ENCODE data around the gene KCTD10. TPM values are rescaled to one million over a fixed set of nuclear protein-coding genes. Genes with fewer than 3 reads are reported as not detected.

The KCTD10 gene
- total RNA-seq, 1 donor from 2014 or later: 61.4 TPM

GRCh38 chr12:109501299-109501698 lies 24.2 kb upstream of the KCTD10 start:
- H3K36me3 ChIP-seq: peaks cover 98% of the 10 kb centered on the region
- intact Hi-C loops (cut with DNase I): no loop called here
- no peaks in the 10 kb centered on the region for H3K27me3 ChIP-seq (ENCODE audit: low read depth)
- no peak for ATAC-seq
- no peak for TF ChIP-seq CTCF (IDR thresholded peaks at IDR 0.05)
- H3K4me1 ChIP-seq: no peaks in the 10 kb centered on the region
- no peaks in the 10 kb centered on the region for H3K9me3 ChIP-seq
- H3K27ac ChIP-seq: no peak overlapping the region
- H3K4me3 ChIP-seq: no peak overlapping the region
- no peak for DNase-seq

- Histone ChIP-seq H3K36me3 (peaks cover 98% of the 10 kb centered on the region), H3K4me1 (no peaks in the 10 kb centered on the region), H3K27ac (no peak overlapping the region), H3K27me3 (ENCODE audit: low read depth) (no peaks in the 10 kb centered on the region), H3K9me3 (no peaks in the 10 kb centered on the region), H3K4me3 (no peak overlapping the region)
- intact Hi-C loops (cut with DNase I): no loop called here
- TF ChIP-seq CTCF (IDR thresholded peaks at IDR 0.05): no peak
- ATAC-seq: no peak
- no peak for DNase-seq
Observed at GRCh38 chr12:109500406-109501185, 23.5 kb upstream of the KCTD10 start.

DNA sequence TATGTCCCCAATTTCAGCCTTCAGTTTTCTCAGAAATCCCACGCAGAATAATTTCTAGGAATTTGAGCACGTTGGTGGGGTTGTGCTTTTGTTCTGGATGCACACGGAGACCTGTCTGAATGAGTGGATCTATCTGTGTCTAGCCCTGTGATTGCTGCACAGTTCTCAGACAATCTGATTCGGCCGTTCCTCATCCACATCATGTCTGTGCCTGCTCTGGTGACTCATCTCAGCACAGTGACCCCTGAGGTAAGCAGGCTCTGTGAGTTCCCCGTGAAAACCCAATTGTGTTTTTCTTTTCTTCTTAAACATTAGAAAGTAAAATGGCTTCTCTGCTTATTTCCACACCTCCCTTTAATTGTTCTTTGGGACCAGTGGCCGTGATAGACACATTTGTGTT lies 20.6 kb upstream of the KCTD10 start:
- intact Hi-C loops (cut with DNase I): no loop called here
- H3K4me1 ChIP-seq: no peaks in the 10 kb centered on the region
- TF ChIP-seq CTCF (IDR thresholded peaks at IDR 0.05): no peak
- H3K27ac ChIP-seq: no peak overlapping the region
- ATAC-seq (no peak), DNase-seq (no peak)
- no peaks in the 10 kb centered on the region for H3K27me3 ChIP-seq (ENCODE audit: low read depth)
- peaks cover 95% of the 10 kb centered on the region for H3K36me3 ChIP-seq
- no peak overlapping the region for H3K4me3 ChIP-seq
- no peaks in the 10 kb centered on the region for H3K9me3 ChIP-seq

GRCh38 chr12:109496306-109496705 lies 19.2 kb upstream of the KCTD10 start:
- peaks cover 95% of the 10 kb centered on the region for H3K36me3 ChIP-seq

GRCh38 chr12:109495012-109495411 lies 17.9 kb upstream of the KCTD10 start:
- Histone ChIP-seq H3K9me3 (no peaks in the 10 kb centered on the region), H3K36me3 (peaks cover 95% of the 10 kb centered on the region), H3K4me3 (no peak overlapping the region), H3K27ac (no peak overlapping the region), H3K4me1 (no peaks in the 10 kb centered on the region), H3K27me3 (ENCODE audit: low read depth) (no peaks in the 10 kb centered on the region)
- intact Hi-C loops (cut with DNase I): no loop called here
- TF ChIP-seq CTCF (IDR thresholded peaks at IDR 0.05): no peak
- no peak for ATAC-seq
- DNase-seq: no peak

More at GRCh38 chr12:109496306-109496705, 19.2 kb upstream of the KCTD10 start:
- no peaks in the 10 kb centered on the region for H3K27me3 ChIP-seq (ENCODE audit: low read depth)
- no peak for TF ChIP-seq CTCF (IDR thresholded peaks at IDR 0.05)
- no peak overlapping the region for H3K4me3 ChIP-seq
- ATAC-seq: no peak
- no peaks in the 10 kb centered on the region for H3K9me3 ChIP-seq
- H3K27ac ChIP-seq: no peak overlapping the region
- no peak for DNase-seq
- intact Hi-C loops (cut with DNase I): no loop called here
- H3K4me1 ChIP-seq: no peaks in the 10 kb centered on the region

All from lower lobe of right lung (tissue), 2 donors.